ENCODE data around the gene PLSCR1.
"Not testable (repeated sequence)": the region's sequence is repeated elsewhere in the genome, so short reads cannot be mapped to it uniquely, and the experiment has no call there.

The PLSCR1 gene

GRCh38 chr3:146496726-146497125 is 47.7 kb downstream of the PLSCR1 start:
- H3K4me3 ChIP-seq (ENCODE audit: low read depth, low read length): no peak overlapping the region
- TF ChIP-seq, protein P1, sequence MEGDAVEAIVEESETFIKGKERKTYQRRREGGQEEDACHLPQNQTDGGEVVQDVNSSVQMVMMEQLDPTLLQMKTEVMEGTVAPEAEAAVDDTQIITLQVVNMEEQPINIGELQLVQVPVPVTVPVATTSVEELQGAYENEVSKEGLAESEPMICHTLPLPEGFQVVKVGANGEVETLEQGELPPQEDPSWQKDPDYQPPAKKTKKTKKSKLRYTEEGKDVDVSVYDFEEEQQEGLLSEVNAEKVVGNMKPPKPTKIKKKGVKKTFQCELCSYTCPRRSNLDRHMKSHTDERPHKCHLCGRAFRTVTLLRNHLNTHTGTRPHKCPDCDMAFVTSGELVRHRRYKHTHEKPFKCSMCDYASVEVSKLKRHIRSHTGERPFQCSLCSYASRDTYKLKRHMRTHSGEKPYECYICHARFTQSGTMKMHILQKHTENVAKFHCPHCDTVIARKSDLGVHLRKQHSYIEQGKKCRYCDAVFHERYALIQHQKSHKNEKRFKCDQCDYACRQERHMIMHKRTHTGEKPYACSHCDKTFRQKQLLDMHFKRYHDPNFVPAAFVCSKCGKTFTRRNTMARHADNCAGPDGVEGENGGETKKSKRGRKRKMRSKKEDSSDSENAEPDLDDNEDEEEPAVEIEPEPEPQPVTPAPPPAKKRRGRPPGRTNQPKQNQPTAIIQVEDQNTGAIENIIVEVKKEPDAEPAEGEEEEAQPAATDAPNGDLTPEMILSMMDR (IDR thresholded peaks at IDR 0.05; ENCODE audit: insufficient read depth, low read depth, low read length, missing control alignments): no peak
- no peak for DNase-seq (ENCODE audit: low read depth)

DNA sequence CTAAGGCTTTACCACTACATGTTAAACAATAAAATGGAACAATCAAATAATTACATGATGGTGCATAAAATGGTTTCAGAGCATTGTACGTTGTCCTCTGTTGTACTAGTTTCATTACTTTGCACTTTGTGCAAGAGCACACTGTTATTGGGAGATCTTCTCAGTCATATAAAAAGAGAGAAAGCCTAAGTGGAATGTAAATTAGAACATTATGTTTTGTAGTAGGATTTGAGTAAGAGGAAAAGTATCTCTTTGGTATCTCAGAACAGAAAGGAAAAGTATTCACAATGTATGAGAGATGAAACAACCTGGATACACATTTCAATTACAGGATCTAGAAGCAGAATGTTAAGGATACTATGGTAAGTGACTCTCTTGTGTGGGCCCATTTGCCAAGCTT is 48.2 kb downstream of the PLSCR1 start:
- TF ChIP-seq, protein P1 (IDR thresholded peaks at IDR 0.05; ENCODE audit: insufficient read depth, low read depth, low read length, missing control alignments): no peak
- no peak overlapping the region for H3K4me3 ChIP-seq (ENCODE audit: low read depth, low read length)
- DNase-seq (ENCODE audit: low read depth): no peak

- H3K4me3 ChIP-seq (ENCODE audit: low read depth, low read length): no peak overlapping the region
- DNase-seq (ENCODE audit: low read depth): no peak
Measured at GRCh38 chr3:146493761-146494160, 50.6 kb downstream of the PLSCR1 start.

GRCh38 chr3:146493221-146493620 is 51.2 kb downstream of the PLSCR1 start:
- H3K4me3 ChIP-seq (ENCODE audit: low read depth, low read length): no peak overlapping the region
- TF ChIP-seq, protein P1 (IDR thresholded peaks at IDR 0.05; ENCODE audit: insufficient read depth, low read depth, low read length, missing control alignments): no peak
- no peak for DNase-seq (ENCODE audit: low read depth)

More at GRCh38 chr3:146493761-146494160, 50.6 kb downstream of the PLSCR1 start:
- TF ChIP-seq, protein P1 (IDR thresholded peaks at IDR 0.05; ENCODE audit: insufficient read depth, low read depth, low read length, missing control alignments): no peak

DNA sequence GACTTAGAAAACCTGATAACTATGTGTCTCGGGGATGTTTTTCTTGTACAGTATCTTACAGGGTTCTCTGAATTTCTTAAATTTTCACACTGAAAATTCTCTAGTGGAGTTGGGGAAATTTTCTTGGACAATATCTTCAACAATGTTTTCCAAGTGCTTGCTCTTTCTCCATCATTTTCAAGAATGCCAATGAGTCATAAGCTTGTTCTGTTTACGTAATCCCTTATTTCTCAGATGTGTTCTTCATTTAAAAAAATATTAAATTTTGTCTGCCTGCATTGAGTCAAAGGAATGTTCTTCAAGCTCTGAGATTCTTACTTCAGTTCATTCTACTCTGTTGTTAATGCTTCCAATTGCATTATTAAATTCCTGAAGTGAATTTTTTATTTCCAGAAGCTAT is 53.1 kb downstream of the PLSCR1 start:
- DNase-seq (ENCODE audit: low read depth): no peak

DNA sequence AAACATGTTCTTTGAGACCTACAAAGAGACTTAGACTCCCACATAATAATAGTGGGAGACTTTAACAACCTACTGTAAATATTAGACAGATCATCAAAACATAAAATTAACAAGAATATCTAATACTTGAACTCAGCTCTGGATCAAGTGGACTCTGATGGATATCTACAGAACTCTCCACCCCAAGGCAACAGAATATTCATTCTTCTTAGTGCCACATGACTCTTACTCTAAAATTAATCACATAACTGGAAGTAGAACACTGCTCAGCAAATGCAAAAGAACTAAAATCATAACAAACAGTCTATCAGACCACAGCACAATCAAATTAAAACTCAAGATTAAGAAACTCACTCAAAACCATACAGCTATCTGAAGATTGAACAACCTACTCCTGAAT is 59.1 kb downstream of the PLSCR1 start:
- TF ChIP-seq, protein P1 (IDR thresholded peaks at IDR 0.05; ENCODE audit: insufficient read depth, low read depth, low read length, missing control alignments): no peak
- H3K4me3 ChIP-seq (ENCODE audit: low read depth, low read length): no peak overlapping the region
- DNase-seq (ENCODE audit: low read depth): no peak

More for the DNA sequence above, 53.1 kb downstream of the PLSCR1 start:
- TF ChIP-seq, protein P1 (IDR thresholded peaks at IDR 0.05; ENCODE audit: insufficient read depth, low read depth, low read length, missing control alignments): no peak
- no peak overlapping the region for H3K4me3 ChIP-seq (ENCODE audit: low read depth, low read length)

DNA sequence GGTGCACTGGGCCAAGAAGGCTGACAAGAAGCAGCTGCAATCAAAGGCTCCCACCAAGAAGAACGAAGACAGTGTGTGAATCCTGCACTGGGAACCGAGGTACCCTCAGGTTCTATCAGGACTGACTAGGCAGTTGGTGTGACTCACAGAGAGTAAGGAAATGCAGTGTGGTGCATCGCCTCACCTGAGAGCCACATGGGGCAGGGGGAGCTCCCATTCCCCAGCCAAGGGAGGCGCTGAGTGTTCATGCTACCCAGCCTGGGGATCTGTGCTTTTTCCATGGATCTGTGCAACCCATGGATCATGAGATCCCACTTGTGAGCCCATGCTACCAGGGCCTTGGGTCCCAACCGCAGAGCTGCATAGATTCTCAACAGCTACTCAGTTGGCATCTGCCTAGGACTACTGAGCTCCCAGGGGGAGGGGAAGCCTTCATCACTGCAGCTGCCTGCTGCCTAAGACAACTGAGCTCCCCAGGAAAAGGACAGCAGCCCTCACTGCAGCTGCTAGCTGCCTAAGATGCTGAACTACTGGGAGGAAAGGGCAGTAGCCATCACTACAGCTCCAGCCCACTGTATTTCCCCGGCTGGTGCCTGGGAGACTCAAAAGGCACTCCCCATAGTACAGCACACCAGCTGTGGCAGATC is 68.2 kb downstream of the PLSCR1 start:
- no peak overlapping the region for H3K4me3 ChIP-seq (ENCODE audit: low read depth, low read length)
- TF ChIP-seq, protein P1 (IDR thresholded peaks at IDR 0.05; ENCODE audit: insufficient read depth, low read depth, low read length, missing control alignments): no peak
- no peak for DNase-seq (ENCODE audit: low read depth)

DNA sequence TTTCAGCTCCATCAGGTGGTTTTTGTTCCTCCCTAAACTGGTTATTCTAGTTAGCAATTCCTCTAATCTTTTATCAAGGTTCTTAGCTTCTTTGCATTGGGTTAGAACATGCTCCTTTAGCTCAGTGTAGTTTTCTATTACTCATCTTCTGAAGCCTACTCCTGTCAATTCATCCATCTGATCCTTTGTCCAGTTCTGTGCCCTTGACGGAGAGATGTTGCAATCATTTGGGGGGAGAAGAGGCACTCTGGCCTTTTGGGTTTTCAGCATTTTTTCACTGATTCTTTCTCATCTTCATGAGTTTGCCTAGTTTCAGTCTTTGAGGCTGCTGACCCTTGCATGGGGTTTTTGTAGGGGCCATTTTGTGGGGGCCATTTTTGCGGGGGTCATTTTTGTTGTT is 69.4 kb downstream of the PLSCR1 start:
- not testable (repeated sequence) for DNase-seq (ENCODE audit: low read depth)

More for the DNA sequence above, 69.4 kb downstream of the PLSCR1 start:
- not testable (repeated sequence) for H3K4me3 ChIP-seq (ENCODE audit: low read depth, low read length)

Data from GM12865 (cell line).